SU-DHL-6 (cell line): Measurements from ENCODE around the gene RTEL1.

Experiments
- CTCF ChIP-seq: fragments of 200-600 bp; sonication (generic); IDR thresholded peaks from one replicate; pipeline ENCODE4 v1.5.1; 2017; ENCODE audit warnings: antibody characterized with exemption, mild to moderate bottlenecking, low read length, moderate library complexity; ENCODE audit not compliant: insufficient read depth, poor library complexity, severe bottlenecking
- EZH2phosphoT487 ChIP-seq: fragments of 200-600 bp; sonication (generic), shearing (Covaris generic); conservative IDR thresholded peaks from 2 replicates; pipeline ENCODE4 v1.6.1; 2018; ENCODE audit warnings: mild to moderate bottlenecking, antibody characterized with exemption, low read length, moderate library complexity, mixed read lengths

- TF ChIP-seq CTCF (no peak), EZH2phosphoT487 (no peak)
Observed at GRCh38 chr20:63694584-63695423, 36.7 kb downstream of the RTEL1 start.
